ENCODE measurements around the gene BRPF3. TPM values are rescaled to one million over a fixed set of nuclear protein-coding genes. Genes with fewer than 3 reads are reported as not detected.

Gene BRPF3
- total and polyA plus RNA-seq, 2 of the 13 experiments (the other 11 are each of a cell fraction or from before 2014, with no cell fraction given), result 12.3 to 22.9 TPM

- TF ChIP-seq RBM39 (IDR thresholded peaks at IDR 0.05; ENCODE audit: low read depth, low read length, poor library complexity, severe bottlenecking) (peak; percentile 47), TFE3 (CRISPR knock-in tag; IDR thresholded peaks at IDR 0.05) (no peak), ZNF274 (CRISPR knock-in tag; IDR thresholded peaks at IDR 0.05) (peak; percentile 53; the same call in 1 of the 2 replicates), MEIS1 (CRISPR knock-in tag; IDR thresholded peaks at IDR 0.05; ENCODE audit: borderline replicate concordance) (peak; percentile 69; the same call in 1 of the 2 replicates), GTF3A (CRISPR knock-in tag; conservative IDR thresholded peaks at IDR 0.05) (0 out of 2 replicates have a peak, but pooled peaks have one; percentile 22), ZNF530 (CRISPR knock-in tag; IDR thresholded peaks at IDR 0.05; ENCODE audit: low read depth) (no peak), BRF2 (CRISPR knock-in tag; IDR thresholded peaks at IDR 0.05) (0 out of 2 replicates have a peak, but pooled peaks have one; percentile 66), NKX3-1 (CRISPR knock-in tag; IDR thresholded peaks at IDR 0.05) (no peak), PAXIP1 (CRISPR knock-in tag; conservative IDR thresholded peaks at IDR 0.05) (peak; percentile 56), SRY (CRISPR knock-in tag; IDR thresholded peaks at IDR 0.05) (peak; percentile 84; the same call in 1 of the 2 replicates), ATF7-NPFF (CRISPR knock-in tag; IDR thresholded peaks at IDR 0.05; ENCODE audit: low read depth) (peak; percentile 55; the same call in 1 of the 2 replicates), ZNF790 (CRISPR knock-in tag; IDR thresholded peaks at IDR 0.05; ENCODE audit: borderline replicate concordance) (no peak; the same call in 1 of the 2 replicates), THRA (CRISPR knock-in tag; IDR thresholded peaks at IDR 0.05; ENCODE audit: borderline replicate concordance) (peak; percentile 64; the same call in 1 of the 2 replicates), ZNF746 (CRISPR knock-in tag; IDR thresholded peaks at IDR 0.05) (0 out of 2 replicates have a peak, but pooled peaks have one; percentile 56)
- TF ChIP-seq, protein P1, sequence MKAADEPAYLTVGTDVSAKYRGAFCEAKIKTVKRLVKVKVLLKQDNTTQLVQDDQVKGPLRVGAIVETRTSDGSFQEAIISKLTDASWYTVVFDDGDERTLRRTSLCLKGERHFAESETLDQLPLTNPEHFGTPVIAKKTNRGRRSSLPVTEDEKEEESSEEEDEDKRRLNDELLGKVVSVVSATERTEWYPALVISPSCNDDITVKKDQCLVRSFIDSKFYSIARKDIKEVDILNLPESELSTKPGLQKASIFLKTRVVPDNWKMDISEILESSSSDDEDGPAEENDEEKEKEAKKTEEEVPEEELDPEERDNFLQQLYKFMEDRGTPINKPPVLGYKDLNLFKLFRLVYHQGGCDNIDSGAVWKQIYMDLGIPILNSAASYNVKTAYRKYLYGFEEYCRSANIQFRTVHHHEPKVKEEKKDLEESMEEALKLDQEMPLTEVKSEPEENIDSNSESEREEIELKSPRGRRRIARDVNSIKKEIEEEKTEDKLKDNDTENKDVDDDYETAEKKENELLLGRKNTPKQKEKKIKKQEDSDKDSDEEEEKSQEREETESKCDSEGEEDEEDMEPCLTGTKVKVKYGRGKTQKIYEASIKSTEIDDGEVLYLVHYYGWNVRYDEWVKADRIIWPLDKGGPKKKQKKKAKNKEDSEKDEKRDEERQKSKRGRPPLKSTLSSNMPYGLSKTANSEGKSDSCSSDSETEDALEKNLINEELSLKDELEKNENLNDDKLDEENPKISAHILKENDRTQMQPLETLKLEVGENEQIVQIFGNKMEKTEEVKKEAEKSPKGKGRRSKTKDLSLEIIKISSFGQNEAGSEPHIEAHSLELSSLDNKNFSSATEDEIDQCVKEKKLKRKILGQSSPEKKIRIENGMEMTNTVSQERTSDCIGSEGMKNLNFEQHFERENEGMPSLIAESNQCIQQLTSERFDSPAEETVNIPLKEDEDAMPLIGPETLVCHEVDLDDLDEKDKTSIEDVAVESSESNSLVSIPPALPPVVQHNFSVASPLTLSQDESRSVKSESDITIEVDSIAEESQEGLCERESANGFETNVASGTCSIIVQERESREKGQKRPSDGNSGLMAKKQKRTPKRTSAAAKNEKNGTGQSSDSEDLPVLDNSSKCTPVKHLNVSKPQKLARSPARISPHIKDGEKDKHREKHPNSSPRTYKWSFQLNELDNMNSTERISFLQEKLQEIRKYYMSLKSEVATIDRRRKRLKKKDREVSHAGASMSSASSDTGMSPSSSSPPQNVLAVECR (CRISPR knock-in tag; IDR thresholded peaks at IDR 0.05; ENCODE audit: borderline replicate concordance), result peak; percentile 64; the same call in 1 of the 2 replicates
Measured at GRCh38 chr6:36196113-36196879, at the start of gene BRPF3 (continued).

All from HepG2 (cell line).